Measurements from ENCODE around the gene RAB4B. TPM values are rescaled to one million over a fixed set of nuclear protein-coding genes. Genes with fewer than 3 reads are reported as not detected.
A peak's percentile ranks its signal among the peaks of the same experiment; 100 is the strongest.
"Not testable (repeated sequence)": the region's sequence is repeated elsewhere in the genome, so short reads cannot be mapped to it uniquely, and the experiment has no call there.

The RAB4B gene
- total and polyA plus RNA-seq, 7 experiments from 2014 or later, result 37.6 to 65.2 (median 53.0) TPM

- H3K4me1 ChIP-seq (ENCODE audit: control insufficient read depth in 2 of 2, insufficient read depth in 2 of 2, low read length in 2 of 2), result peaks cover 5 to 15% of the 10 kb centered on the region in 2 donors
- Mint-ChIP-seq H3K4me1 (peaks cover 20 to 46% (median 33%) of the 10 kb centered on the region in 7 donors), H3K4me3 (peak overlapping the region in 3 of 10 donors; percentile 29 to 45 (median 41)), H3K27ac (peak overlapping the region in 8 of 9 donors; percentile 65 to 95 (median 88)), H3K36me3 (peaks cover 4 to 27% (median 8%) of the 10 kb centered on the region in 5 donors), H3K9me3 (peaks cover 0 to 14% (median 0%) of the 10 kb centered on the region in 11 donors)
- H3K36me3 ChIP-seq (ENCODE audit: control insufficient read depth in 2 of 3, insufficient read depth in 3 of 3, low read length in 3 of 3); DNase-seq; H3K27me3 ChIP-seq (ENCODE audit: control insufficient read depth in 2 of 2, insufficient read depth in 2 of 2, low read length in 2 of 2); H3K27ac ChIP-seq (ENCODE audit: low read depth, low read length); H3K27me3 Mint-ChIP-seq; H3K9me3 ChIP-seq (ENCODE audit: control insufficient read depth in 2 of 3, low read length in 3 of 3); H3K4me3 ChIP-seq (ENCODE audit: low read length); CTCF ChIA-PET; ATAC-seq: not testable (repeated sequence)
- intact Hi-C loops (cut with micrococcal nuclease), result loop anchor here in 1 of 2 donors (1.0 to 2.0 kb wide), 2 partner anchors 83 to 145 kb away; no protein-coding TSS in a partner anchor
- POLR2A ChIA-PET, result interaction anchor here (0.6 kb wide), 1 partner anchor 961 kb away, joined by 3 read pairs; no protein-coding TSS in a partner anchor
These were observed 47.5 kb downstream of the RAB4B start for GRCh38 chr19:40825460-40826095.

GRCh38 chr19:40826312-40826698, 48.3 kb downstream of the RAB4B start:
- intact Hi-C loops (cut with micrococcal nuclease), result loop anchor here in 1 of 2 donors (1.0 to 2.0 kb wide), 2 partner anchors 82 to 144 kb away; no protein-coding TSS in a partner anchor
- H3K27me3 Mint-ChIP-seq; H3K9me3 ChIP-seq (ENCODE audit: control insufficient read depth in 2 of 3, low read length in 3 of 3); DNase-seq; ATAC-seq; H3K27me3 ChIP-seq (ENCODE audit: control insufficient read depth in 2 of 2, insufficient read depth in 2 of 2, low read length in 2 of 2); H3K36me3 ChIP-seq (ENCODE audit: control insufficient read depth in 2 of 3, insufficient read depth in 3 of 3, low read length in 3 of 3); CTCF ChIA-PET; H3K4me3 ChIP-seq (ENCODE audit: low read length): not testable (repeated sequence)
- peaks cover 0 to 14% (median 0%) of the 10 kb centered on the region in 11 donors for H3K9me3 Mint-ChIP-seq
- peak overlapping the region in 9 of 10 donors; percentile 22 to 76 (median 52) for H3K4me3 Mint-ChIP-seq
- peak overlapping the region; percentile 61 for H3K27ac ChIP-seq (ENCODE audit: low read depth, low read length)
- H3K4me1 ChIP-seq (ENCODE audit: control insufficient read depth in 2 of 2, insufficient read depth in 2 of 2, low read length in 2 of 2), result peaks cover 5 to 15% of the 10 kb centered on the region in 2 donors
- H3K27ac Mint-ChIP-seq, result peak overlapping the region; percentile 75 to 98 (median 95)
- POLR2A ChIA-PET, result interaction anchor here (0.6 to 2.5 kb wide), 3 partner anchors 17 to 82 kb away, joined by 3 to 11 read pairs (median 4); partner anchors contain the start of genes ACTMAP and SNRPA
- H3K4me1 Mint-ChIP-seq, result peaks cover 20 to 46% (median 33%) of the 10 kb centered on the region in 7 donors
- peaks cover 4 to 27% (median 11%) of the 10 kb centered on the region in 5 donors for H3K36me3 Mint-ChIP-seq

- Mint-ChIP-seq H3K27ac (peak overlapping the region; percentile 75 to 98 (median 95)), H3K36me3 (peaks cover 4 to 27% (median 11%) of the 10 kb centered on the region in 5 donors), H3K4me3 (peak overlapping the region in 9 of 10 donors; percentile 22 to 76 (median 52)), H3K4me1 (peaks cover 20 to 47% (median 33%) of the 10 kb centered on the region in 7 donors), H3K9me3 (peaks cover 0 to 14% (median 0%) of the 10 kb centered on the region in 11 donors)
- Histone ChIP-seq H3K4me1 (ENCODE audit: control insufficient read depth in 2 of 2, insufficient read depth in 2 of 2, low read length in 2 of 2) (peaks cover 5 to 15% of the 10 kb centered on the region in 2 donors), H3K4me3 (ENCODE audit: low read length) (peak overlapping the region; percentile 21), H3K27ac (ENCODE audit: low read depth, low read length) (peak overlapping the region; percentile 61)
- H3K27me3 Mint-ChIP-seq; H3K9me3 ChIP-seq (ENCODE audit: control insufficient read depth in 2 of 3, low read length in 3 of 3); H3K27me3 ChIP-seq (ENCODE audit: control insufficient read depth in 2 of 2, insufficient read depth in 2 of 2, low read length in 2 of 2); H3K36me3 ChIP-seq (ENCODE audit: control insufficient read depth in 2 of 3, insufficient read depth in 3 of 3, low read length in 3 of 3): not testable (repeated sequence)
- CTCF ChIA-PET, result interaction anchor here (1.0 kb wide), 1 partner anchor 164 kb away, joined by 3 read pairs; no protein-coding TSS in a partner anchor
- peak in 7 of 9 donors; percentile 77 to 93 (median 89) for DNase-seq
- intact Hi-C loops (cut with micrococcal nuclease), result loop anchor here in 1 of 2 donors (1.0 to 2.0 kb wide), 2 partner anchors 82 to 143 kb away; no protein-coding TSS in a partner anchor
- POLR2A ChIA-PET, result interaction anchor here (0.6 to 2.5 kb wide), 6 partner anchors 16 to 148 kb away, joined by 3 to 11 read pairs (median 4); partner anchors contain the start of genes ACTMAP, EGLN2 and SNRPA
- peak; percentile 95 for ATAC-seq
These were observed 48.8 kb downstream of the RAB4B start for GRCh38 chr19:40826699-40827385.

DNA sequence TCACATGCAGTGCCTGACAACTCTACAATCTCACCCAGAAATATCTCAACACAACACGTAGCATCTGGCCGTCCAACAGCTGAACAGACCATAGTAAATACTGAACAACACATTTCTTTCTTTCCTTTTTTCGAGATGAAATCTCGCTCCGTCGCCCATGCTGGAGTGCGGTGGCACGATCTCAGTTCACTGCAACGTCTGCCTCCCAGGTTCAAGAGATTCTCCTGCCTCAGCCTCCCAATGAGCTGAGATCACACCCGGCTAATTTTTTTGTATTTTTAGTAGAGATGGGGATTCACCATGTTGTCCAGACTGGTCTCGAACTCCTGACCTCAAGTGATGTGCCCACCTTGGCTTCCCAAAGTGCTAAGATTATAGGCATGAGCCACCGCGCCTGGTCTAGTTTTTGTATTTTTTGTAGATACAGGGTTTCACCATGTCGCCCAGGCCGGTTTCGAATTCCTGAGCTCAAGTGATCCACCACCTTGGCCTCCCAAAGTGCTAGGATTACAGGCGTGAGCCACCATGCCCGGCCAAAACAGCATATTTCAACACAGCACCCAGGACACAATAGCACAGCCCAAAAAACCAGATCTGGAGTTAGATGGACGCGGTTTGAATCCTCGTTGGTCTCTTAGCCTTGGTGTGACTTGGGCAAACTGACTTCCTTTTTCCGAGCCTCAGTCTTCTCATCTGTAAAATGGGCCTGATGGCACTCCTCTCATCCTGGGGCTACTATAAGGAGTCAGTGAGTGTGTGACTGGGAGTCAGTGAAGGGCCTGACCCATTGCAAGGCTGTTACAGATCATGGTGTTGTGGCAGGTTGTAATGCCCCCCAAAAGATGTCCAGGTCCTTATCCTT, 49.6 kb downstream of the RAB4B start:
- ATAC-seq (no peak), DNase-seq (no peak)
- Histone ChIP-seq H3K27ac (ENCODE audit: low read depth, low read length) (peak overlapping the region; percentile 5), H3K27me3 (ENCODE audit: control insufficient read depth in 2 of 2, insufficient read depth in 2 of 2, low read length in 2 of 2) (no peaks in the 10 kb centered on the region), H3K4me1 (ENCODE audit: control insufficient read depth in 2 of 2, insufficient read depth in 2 of 2, low read length in 2 of 2) (peaks cover 5 to 15% of the 10 kb centered on the region in 2 donors), H3K9me3 (ENCODE audit: control insufficient read depth in 2 of 3, low read length in 3 of 3) (no peaks in the 10 kb centered on the region), H3K36me3 (ENCODE audit: control insufficient read depth in 2 of 3, insufficient read depth in 3 of 3, low read length in 3 of 3) (no peaks in the 10 kb centered on the region), H3K4me3 (ENCODE audit: low read length) (peak overlapping the region; percentile 21)
- POLR2A ChIA-PET, result interaction anchor here (0.6 to 2.5 kb wide), 5 partner anchors 15 to 149 kb away, joined by 3 to 11 read pairs (median 4); partner anchors contain the start of gene EGLN2
- intact Hi-C loops (cut with micrococcal nuclease), result loop anchor here in 1 of 2 donors (2.0 kb wide), 1 partner anchor 81 kb away; no protein-coding TSS in a partner anchor
- CTCF ChIA-PET, result interaction anchor here (0.6 to 1.0 kb wide), 3 partner anchors 8 to 164 kb away, joined by 3 read pairs; no protein-coding TSS in a partner anchor
- Mint-ChIP-seq H3K27me3 (no peaks in the 10 kb centered on the region), H3K4me1 (peaks cover 23 to 53% (median 33%) of the 10 kb centered on the region in 7 donors), H3K27ac (peak overlapping the region; percentile 75 to 98 (median 95)), H3K36me3 (peaks cover 4 to 27% (median 11%) of the 10 kb centered on the region in 5 donors), H3K9me3 (peaks cover 0 to 14% (median 0%) of the 10 kb centered on the region in 11 donors), H3K4me3 (peak overlapping the region in 8 of 10 donors; percentile 22 to 76 (median 50))

DNA sequence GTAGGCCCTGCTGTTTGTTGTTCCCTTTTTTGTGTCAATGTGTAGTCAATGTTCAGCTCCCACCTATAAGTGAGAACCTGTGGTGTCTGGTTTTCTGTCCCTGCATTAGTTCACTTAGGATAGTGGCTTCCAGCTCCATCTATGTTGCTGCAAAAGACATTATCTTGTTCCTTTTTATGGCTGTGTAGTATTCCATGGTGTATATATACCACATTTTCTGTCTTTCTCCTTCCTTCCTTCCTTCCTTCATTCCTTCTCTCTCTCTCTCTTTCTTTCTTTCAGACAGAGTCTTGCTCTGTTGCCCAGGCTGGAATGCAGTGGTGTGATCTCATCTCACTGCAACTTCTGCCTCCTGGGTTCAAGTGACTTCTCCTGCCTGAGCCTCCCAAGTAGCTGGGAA, 51.2 kb downstream of the RAB4B start:
- H3K27ac Mint-ChIP-seq, result peak overlapping the region in 6 of 9 donors; percentile 71 to 98 (median 96)
- peaks cover 0 to 14% (median 0%) of the 10 kb centered on the region in 11 donors for H3K9me3 Mint-ChIP-seq
- ChIA-PET POLR2A (interaction anchor here (0.7 kb wide), 1 partner anchor 525 kb away, joined by 3 read pairs; no protein-coding TSS in a partner anchor), CTCF (no interaction called here)
- no peaks in the 10 kb centered on the region for H3K27me3 ChIP-seq (ENCODE audit: control insufficient read depth in 2 of 2, insufficient read depth in 2 of 2, low read length in 2 of 2)
- DNase-seq, result no peak
- H3K4me3 Mint-ChIP-seq, result peak overlapping the region in 1 of 10 donors; percentile 32
- no peak overlapping the region for H3K4me3 ChIP-seq (ENCODE audit: low read length)
- ATAC-seq, result no peak
- H3K36me3 Mint-ChIP-seq, result peaks cover 4 to 27% (median 11%) of the 10 kb centered on the region in 5 donors
- no peaks in the 10 kb centered on the region for H3K36me3 ChIP-seq (ENCODE audit: control insufficient read depth in 2 of 3, insufficient read depth in 3 of 3, low read length in 3 of 3)
- H3K4me1 ChIP-seq (ENCODE audit: control insufficient read depth in 2 of 2, insufficient read depth in 2 of 2, low read length in 2 of 2), result peaks cover 5 to 15% of the 10 kb centered on the region in 2 donors
- intact Hi-C loops (cut with micrococcal nuclease), result no loop called here
- no peak overlapping the region for H3K27ac ChIP-seq (ENCODE audit: low read depth, low read length)
- peaks cover 16 to 54% (median 45%) of the 10 kb centered on the region in 7 donors for H3K4me1 Mint-ChIP-seq
- no peaks in the 10 kb centered on the region for H3K9me3 ChIP-seq (ENCODE audit: control insufficient read depth in 2 of 3, low read length in 3 of 3)
- no peaks in the 10 kb centered on the region for H3K27me3 Mint-ChIP-seq

All from naive thymus-derived CD4-positive, alpha-beta T cell (primary cell).